WTC11 (cell line): Measurements from ENCODE around the gene CMC2. TPM values are rescaled to one million over a fixed set of nuclear protein-coding genes. Genes with fewer than 3 reads are reported as not detected.

Experiments
- ATAC-seq: fragments of 200-7000 bp; cut with Tn5 transposase; 2 replicates; pipeline ENCODE4 v1.10.0; 2021; ENCODE audit warnings: mild to moderate bottlenecking, moderate library complexity
- Bru-seq: library from RNA; stranded (reverse); fragments of 400-500 nt; gene quantifications from one replicate; lab custom pipeline; 2021; lab: Mats Ljungman, UMichigan
- CTCF ChIA-PET: fragments of 300-600 bp; sonication (Branson Sonifier 250); formaldehyde crosslinking; loops from one replicate; lab custom pipeline; 2021; ENCODE audit warnings: antibody characterized with exemption; lab: Charles Lee
- POLR2A ChIA-PET: fragments of 350-600 bp; sonication (Branson Sonifier 250); formaldehyde crosslinking; loops from one replicate; lab custom pipeline; 2021; ENCODE audit warnings: antibody characterized with exemption; lab: Charles Lee
- DNase-seq: peaks from one replicate; pipeline ENCODE4 v3.0.0; 2021; ENCODE audit warnings: low spot score
- H3K27ac Mint-ChIP-seq: 2 replicates; pipeline ENCODE4 v1.8.0; 2021; ENCODE audit warnings: mixed read lengths
- H3K27me3 Mint-ChIP-seq: 2 replicates; pipeline ENCODE4 v1.8.0; 2021; ENCODE audit warnings: low read depth, mild to moderate bottlenecking, moderate library complexity, mixed read lengths
- H3K36me3 Mint-ChIP-seq: 2 replicates; pipeline ENCODE4 v1.8.0; 2021; ENCODE audit warnings: mixed read lengths
- H3K4me1 Mint-ChIP-seq: 2 replicates; pipeline ENCODE4 v1.8.0; 2022; ENCODE audit warnings: mixed read lengths
- H3K4me3 Mint-ChIP-seq: 2 replicates; pipeline ENCODE4 v1.8.0; 2021; ENCODE audit warnings: mild to moderate bottlenecking, moderate library complexity, mixed read lengths
- H3K9me3 Mint-ChIP-seq: 2 replicates; pipeline ENCODE4 v1.8.0; 2021; ENCODE audit warnings: mixed read lengths
- AR ChIP-seq: fragments of 250-450 bp; sonication (Bioruptor Pico); IDR thresholded peaks from 2 replicates; pipeline ENCODE4 v1.9.0; 2021; ENCODE audit warnings: mild to moderate bottlenecking
- ARID4B ChIP-seq: sonication (generic); formaldehyde crosslinking; IDR thresholded peaks from 2 replicates; pipeline ENCODE4 v1.8.0; 2023; ENCODE audit warnings: missing genetic modification reagents, mild to moderate bottlenecking, borderline replicate concordance
- CREM ChIP-seq: sonication (generic); formaldehyde crosslinking; IDR thresholded peaks from 2 replicates; pipeline ENCODE4 v1.8.1; 2022; ENCODE audit warnings: mild to moderate bottlenecking, missing genetic modification reagents, moderate library complexity
- CTCF ChIP-seq: fragments of 200-600 bp; IDR thresholded peaks from 2 replicates; pipeline ENCODE4 v1.8.0; 2022; ENCODE audit warnings: antibody characterized with exemption
- E2F4 ChIP-seq: sonication (generic); formaldehyde crosslinking; IDR thresholded peaks from 2 replicates; pipeline ENCODE4 v1.8.1; 2022; ENCODE audit warnings: low read depth, mild to moderate bottlenecking, moderate library complexity, missing genetic modification reagents, borderline replicate concordance
- ELF4 ChIP-seq: sonication (generic); formaldehyde crosslinking; IDR thresholded peaks from 2 replicates; pipeline ENCODE4 v1.8.1; 2022; ENCODE audit warnings: low read depth, mild to moderate bottlenecking, moderate library complexity, missing genetic modification reagents
- FOXJ3 ChIP-seq: sonication (generic); formaldehyde crosslinking; IDR thresholded peaks from 2 replicates; pipeline ENCODE4 v1.9.0; 2021; ENCODE audit warnings: missing genetic modification reagents, mild to moderate bottlenecking, borderline replicate concordance
- FOXK1 ChIP-seq: sonication (generic); formaldehyde crosslinking; IDR thresholded peaks from 2 replicates; pipeline ENCODE4 v1.8.0; 2022; ENCODE audit warnings: mild to moderate bottlenecking, moderate library complexity, missing genetic modification reagents
- GABPB1 ChIP-seq: sonication (generic); formaldehyde crosslinking; IDR thresholded peaks from 2 replicates; pipeline ENCODE4 v1.8.1; 2023; ENCODE audit warnings: mild to moderate bottlenecking, missing genetic modification reagents
- JAZF1 ChIP-seq: fragments of 250-450 bp; sonication (Bioruptor Pico); IDR thresholded peaks from 2 replicates; pipeline ENCODE4 v1.9.0; 2021; ENCODE audit warnings: moderate library complexity, mild to moderate bottlenecking, inconsistent platforms
- JUN ChIP-seq: sonication (generic); formaldehyde crosslinking; IDR thresholded peaks from 2 replicates; pipeline ENCODE4 v1.8.0; 2023; ENCODE audit warnings: mild to moderate bottlenecking, missing genetic modification reagents
- KAT7 ChIP-seq: sonication (generic); formaldehyde crosslinking; IDR thresholded peaks from 2 replicates; pipeline ENCODE4 v1.8.1; 2023; ENCODE audit warnings: missing genetic modification reagents, mild to moderate bottlenecking, borderline replicate concordance
- NFATC4 ChIP-seq: fragments of 250-450 bp; sonication (Bioruptor Pico); IDR thresholded peaks from 2 replicates; pipeline ENCODE4 v1.9.0; 2021; ENCODE audit warnings: mild to moderate bottlenecking
- NFE2L1 ChIP-seq: sonication (generic); formaldehyde crosslinking; IDR thresholded peaks from 2 replicates; pipeline ENCODE4 v1.8.1; 2023; ENCODE audit warnings: missing genetic modification reagents
- NFYB ChIP-seq: sonication (generic); formaldehyde crosslinking; conservative IDR thresholded peaks from 2 replicates; pipeline ENCODE4 v1.8.0; 2022; ENCODE audit warnings: low read depth, missing genetic modification reagents
- NR2C2 ChIP-seq: sonication (generic); formaldehyde crosslinking; IDR thresholded peaks from 2 replicates; pipeline ENCODE4 v1.8.0; 2022; ENCODE audit warnings: mild to moderate bottlenecking, missing genetic modification reagents
- RELA ChIP-seq: sonication (generic); formaldehyde crosslinking; IDR thresholded peaks from 2 replicates; pipeline ENCODE4 v1.8.1; 2022; ENCODE audit warnings: missing genetic modification reagents, mild to moderate bottlenecking, borderline replicate concordance
- SMAD3 ChIP-seq: sonication (generic); formaldehyde crosslinking; IDR thresholded peaks from 2 replicates; pipeline ENCODE4 v1.8.0; 2022; ENCODE audit warnings: missing genetic modification reagents, mild to moderate bottlenecking, borderline replicate concordance
- SP1 ChIP-seq: sonication (generic); formaldehyde crosslinking; conservative IDR thresholded peaks from 2 replicates; pipeline ENCODE4 v1.8.1; 2022; ENCODE audit warnings: missing genetic modification reagents
- TEAD4 ChIP-seq: sonication (generic); formaldehyde crosslinking; IDR thresholded peaks from 2 replicates; pipeline ENCODE4 v1.8.0; 2022; ENCODE audit warnings: mild to moderate bottlenecking, missing genetic modification reagents
- USF2 ChIP-seq: sonication (generic); formaldehyde crosslinking; IDR thresholded peaks from 2 replicates; pipeline ENCODE4 v1.8.1; 2023; ENCODE audit warnings: mild to moderate bottlenecking, missing genetic modification reagents, moderate library complexity
- ZNF263 ChIP-seq: sonication (generic); formaldehyde crosslinking; IDR thresholded peaks from 2 replicates; pipeline ENCODE4 v1.8.1; 2022; ENCODE audit warnings: low read depth, mild to moderate bottlenecking, moderate library complexity, missing genetic modification reagents
- ZNF416 ChIP-seq: fragments of 250-450 bp; sonication (Bioruptor Pico); IDR thresholded peaks from 2 replicates; pipeline ENCODE4 v1.9.0; 2021; ENCODE audit warnings: mild to moderate bottlenecking, inconsistent platforms
- ZNF423 ChIP-seq: fragments of 250-450 bp; sonication (Bioruptor Pico); IDR thresholded peaks from 2 replicates; pipeline ENCODE4 v2.1.2; 2022; ENCODE audit warnings: mild to moderate bottlenecking, moderate library complexity
- long read RNA-seq, 3 experiments: library from RNA in 1 of 3; library from capped mRNA in 1 of 3; library from polyadenylated mRNA in 1 of 3; unstranded in 2 of 3; stranded (forward) in 1 of 3; transcript quantifications; one replicate each; pipeline ENCODE4 v2.0.0, GENCODE V29; 2021
- total RNA-seq: library from RNA; stranded (reverse); gene quantifications from 3 replicates; pipeline ENCODE4 v1.2.3, GENCODE V29; 2021

Gene CMC2
- total RNA-seq (76.6 to 79.3 TPM (median 78.9 TPM) in 3 replicates), Bru-seq, nascent RNA (percentile 83 among the genes with signal in this experiment)
- long read RNA-seq, experiment 1, full-length matches to known transcripts: 64 of 113 reads
- long read RNA-seq, experiment 1, partial matches to known transcripts: 2 of 113 reads
- long read RNA-seq, experiment 1, other reads (novel, unspliced or antisense): 47 of 113 reads
- long read RNA-seq, experiment 2, full-length matches to known transcripts: 40 of 60 reads
- long read RNA-seq, experiment 2, partial matches to known transcripts: 5 of 60 reads
- long read RNA-seq, experiment 2, other reads (novel, unspliced or antisense): 15 of 60 reads
- long read RNA-seq, experiment 3, full-length matches to known transcripts: 24 of 82 reads
- long read RNA-seq, experiment 3, partial matches to known transcripts: 0 of 82 reads
- long read RNA-seq, experiment 3, other reads (novel, unspliced or antisense): 58 of 82 reads

- POLR2A ChIA-PET: interaction anchor here (0.6 to 1.4 kb wide), 8 partner anchors 16 to 706 kb away, joined by 3 to 7 read pairs (median 3); partner anchors contain the start of genes ATMIN and GAN
- Mint-ChIP-seq H3K27me3 (no peaks in the 10 kb centered on the region), H3K4me1 (peaks cover 22% of the 10 kb centered on the region), H3K9me3 (no peaks in the 10 kb centered on the region), H3K36me3 (peaks cover 9% of the 10 kb centered on the region), H3K4me3 (peak within 1 kb of the TSS; percentile 99), H3K27ac (peak within 1 kb of the TSS; percentile 100)
- peak; percentile 96 for DNase-seq
- ATAC-seq: peak; percentile 92
- CTCF ChIA-PET: interaction anchor here (0.7 to 2.6 kb wide), 3 partner anchors 19 to 33 kb away, joined by 3 to 23 read pairs (median 3); partner anchors contain the start of gene ATMIN
- no peak for TF ChIP-seq NFATC4
- no peak for TF ChIP-seq ZNF423 (CRISPR knock-in tag)
- no peak for TF ChIP-seq ZNF416 (CRISPR knock-in tag)
- TF ChIP-seq ZNF263 (CRISPR knock-in tag): peak; percentile 92
- no peak for TF ChIP-seq ELF4 (CRISPR knock-in tag)
- TF ChIP-seq CTCF: no peak
- TF ChIP-seq NFYB (CRISPR knock-in tag): peak; percentile 37; the same call in 1 of the 2 replicates
- no peak for TF ChIP-seq JAZF1 (CRISPR knock-in tag)
- TF ChIP-seq ARID4B: 0 out of 2 replicates have a peak, but pooled peaks have one; percentile 12
- no peak for TF ChIP-seq FOXJ3 (CRISPR knock-in tag)
- TF ChIP-seq AR (CRISPR knock-in tag): no peak
- peak; percentile 72; the same call in 1 of the 2 replicates for TF ChIP-seq SP1 (CRISPR knock-in tag)
- peak; percentile 61; the same call in 1 of the 2 replicates for TF ChIP-seq NFE2L1 (CRISPR knock-in tag)
- peak; percentile 98 for TF ChIP-seq E2F4 (CRISPR knock-in tag)
- TF ChIP-seq NR2C2 (CRISPR knock-in tag): no peak
- TF ChIP-seq USF2: peak; percentile 97
- no peak for TF ChIP-seq RELA (CRISPR knock-in tag)
- TF ChIP-seq GABPB1 (CRISPR knock-in tag): peak; percentile 57
- 0 out of 2 replicates have a peak, but pooled peaks have one; percentile 52 for TF ChIP-seq SMAD3 (CRISPR knock-in tag)
- peak; percentile 86 for TF ChIP-seq CREM
- peak; percentile 20; the same call in 1 of the 2 replicates for TF ChIP-seq FOXK1 (CRISPR knock-in tag)
- TF ChIP-seq KAT7 (CRISPR knock-in tag): no peak
- TF ChIP-seq JUN (CRISPR knock-in tag): peak; percentile 4; the same call in 1 of the 2 replicates
- TF ChIP-seq TEAD4 (CRISPR knock-in tag): no peak
Measured at GRCh38 chr16:81006813-81007695, at the start of gene CMC2, which contains the start of gene CENPN. TSS of gene CMC2 (minus strand) at chr16:81006885. CDS start at chr16:80997394, 9,491 bp downstream. TSS of gene CENPN (plus strand) at chr16:81007214. CDS start at chr16:81011940, 4,726 bp downstream.
